GM19043 (cell line): Measurements from ENCODE around the gene KDM4F.

ENCODE experiments used
- ATAC-seq: cut with Tn5 transposase; IDR thresholded peaks from one replicate; pipeline ENCODE4 v1.9.1; 2021; ENCODE audit warnings: low read depth; ENCODE audit not compliant: unreplicated experiment

Gene KDM4F

GRCh38 chr11:95058621-95059020 lies 9.4 kb downstream of the KDM4F start:
- no peak for ATAC-seq

DNA sequence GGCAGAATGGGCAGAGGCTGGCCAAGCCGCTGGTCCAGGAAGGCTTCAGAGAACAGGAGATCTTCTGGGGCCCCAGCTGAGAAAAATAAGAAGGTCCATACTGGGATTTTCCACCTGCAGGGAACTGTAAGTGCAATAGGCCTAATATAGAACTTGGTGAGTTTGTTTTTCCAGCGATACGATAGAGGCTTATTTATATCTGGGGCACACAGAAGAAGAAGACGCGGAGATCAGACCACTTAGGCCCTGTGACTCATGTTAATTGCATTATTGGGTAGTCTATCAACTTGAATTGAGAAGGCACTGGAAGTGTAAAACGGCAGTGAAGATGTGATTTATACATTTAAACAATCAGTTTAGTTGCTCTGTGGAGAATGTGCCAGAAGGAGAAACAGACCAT lies 9.8 kb downstream of the KDM4F start:
- ATAC-seq, result no peak

DNA sequence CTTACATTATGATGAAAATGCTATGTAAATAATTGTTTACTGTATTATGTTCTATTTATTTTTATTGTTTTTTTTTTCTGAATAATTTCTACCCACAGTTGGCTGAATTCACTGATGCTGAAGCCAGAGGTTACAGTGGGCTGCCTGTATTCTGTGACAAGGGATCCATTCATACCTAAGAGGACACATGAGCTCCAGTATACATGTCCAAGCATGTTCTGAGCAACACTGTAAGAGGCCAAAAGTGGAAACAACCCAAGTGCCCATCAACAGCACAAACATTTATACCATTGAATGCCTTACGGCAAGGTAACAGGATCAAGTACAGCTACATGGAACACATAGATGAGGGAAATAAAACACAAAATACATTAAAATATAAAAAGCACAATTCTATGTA lies 16.1 kb downstream of the KDM4F start:
- ATAC-seq, result no peak

DNA sequence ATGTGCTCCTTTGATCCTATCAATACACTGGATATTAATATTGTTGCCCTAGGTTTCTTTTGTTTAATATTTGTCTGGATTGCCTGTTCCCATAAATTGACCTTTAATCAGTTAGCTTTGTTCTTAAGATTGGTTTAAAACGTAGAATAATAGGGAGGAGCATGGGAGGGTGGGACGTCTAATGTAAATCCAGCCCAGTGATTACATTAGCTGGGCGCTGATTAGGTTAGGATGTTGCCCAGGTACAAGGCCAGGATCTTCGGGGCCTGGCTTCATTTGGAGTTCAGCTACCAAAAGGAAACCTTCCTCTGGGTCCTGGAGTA lies 17.5 kb downstream of the KDM4F start, which contains the start of gene SRSF8:
Gene SRSF8, plus strand, starts transcription at position 204 of the 323 bp plus-strand sequence. CDS start 308 bp downstream, outside the sequence.
- peak; percentile 33 for ATAC-seq

GRCh38 chr11:95067039-95067840 lies 18.0 kb downstream of the KDM4F start:
- ATAC-seq, result peak; percentile 44

DNA sequence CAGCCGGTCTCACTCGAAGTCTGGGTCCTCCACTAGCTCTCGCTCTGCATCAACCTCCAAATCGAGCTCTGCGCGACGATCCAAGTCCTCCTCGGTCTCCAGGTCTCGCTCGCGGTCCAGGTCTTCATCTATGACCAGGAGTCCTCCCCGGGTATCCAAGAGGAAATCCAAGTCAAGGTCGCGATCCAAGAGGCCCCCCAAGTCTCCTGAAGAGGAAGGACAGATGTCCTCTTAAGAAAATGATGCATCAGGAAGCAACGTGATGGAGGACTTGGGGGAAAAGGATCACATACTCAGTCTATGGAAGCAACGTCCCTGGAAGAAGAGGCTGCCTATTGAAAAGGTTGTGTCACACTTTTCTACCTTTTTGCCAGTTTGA lies 18.6 kb downstream of the KDM4F start:
- no peak for ATAC-seq

DNA sequence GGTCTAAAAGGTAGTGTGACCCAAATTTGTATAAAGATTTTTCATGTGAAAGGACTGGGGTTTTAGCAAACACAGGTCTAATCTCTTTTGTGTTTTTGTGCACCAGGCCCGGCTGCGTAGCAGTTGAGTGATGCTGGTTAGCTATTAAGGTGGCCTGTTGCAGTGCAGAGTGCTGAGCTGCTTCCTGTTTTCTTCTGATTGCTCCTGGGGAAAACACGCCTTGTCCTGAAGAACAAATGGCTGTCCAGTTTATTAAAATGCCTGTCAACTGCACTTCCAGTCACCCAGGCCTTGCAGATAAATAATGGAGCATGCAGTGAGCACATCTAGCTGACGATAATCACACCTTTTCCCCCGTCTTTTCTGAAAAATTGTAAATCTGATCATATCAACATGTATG lies 19.3 kb downstream of the KDM4F start:
- ATAC-seq, result peak; percentile 68

DNA sequence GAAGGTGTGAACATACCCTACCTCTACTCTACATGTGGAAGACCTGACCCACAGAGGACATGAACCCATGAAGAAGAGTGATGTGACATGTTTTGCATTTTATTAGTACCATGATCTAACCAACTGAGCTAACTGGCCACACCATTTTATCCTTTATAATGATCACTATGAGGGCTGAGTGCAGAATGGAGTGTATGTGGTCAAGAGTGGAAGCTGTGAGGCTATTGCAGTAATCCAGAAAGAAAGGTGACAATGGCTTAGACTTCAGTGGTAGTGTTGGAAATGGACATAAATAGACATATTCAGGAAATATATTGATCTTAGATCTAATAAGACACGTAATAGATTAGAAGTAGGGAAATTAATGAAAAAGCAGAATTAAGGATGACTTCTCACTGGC lies 21.2 kb downstream of the KDM4F start:
- no peak for ATAC-seq

DNA sequence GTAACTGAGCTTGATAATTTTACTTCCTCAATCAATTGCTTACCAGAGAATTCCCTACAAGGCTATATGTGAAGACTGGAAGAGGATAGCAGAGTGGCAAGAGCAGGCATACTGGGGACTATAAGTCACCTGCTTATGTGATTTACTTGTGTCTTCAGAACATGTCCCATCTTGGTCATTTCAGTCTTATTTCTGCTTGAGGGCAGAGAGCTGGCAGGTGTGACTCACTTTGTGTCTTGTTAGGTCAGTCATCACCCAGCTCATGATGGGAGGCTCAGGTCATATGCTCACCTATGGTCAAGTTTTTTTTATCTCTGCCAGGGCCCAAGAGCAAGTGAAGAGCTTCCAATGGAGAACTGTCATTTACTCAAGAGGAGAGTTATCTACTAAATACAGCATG lies 23.7 kb downstream of the KDM4F start:
- no peak for ATAC-seq

DNA sequence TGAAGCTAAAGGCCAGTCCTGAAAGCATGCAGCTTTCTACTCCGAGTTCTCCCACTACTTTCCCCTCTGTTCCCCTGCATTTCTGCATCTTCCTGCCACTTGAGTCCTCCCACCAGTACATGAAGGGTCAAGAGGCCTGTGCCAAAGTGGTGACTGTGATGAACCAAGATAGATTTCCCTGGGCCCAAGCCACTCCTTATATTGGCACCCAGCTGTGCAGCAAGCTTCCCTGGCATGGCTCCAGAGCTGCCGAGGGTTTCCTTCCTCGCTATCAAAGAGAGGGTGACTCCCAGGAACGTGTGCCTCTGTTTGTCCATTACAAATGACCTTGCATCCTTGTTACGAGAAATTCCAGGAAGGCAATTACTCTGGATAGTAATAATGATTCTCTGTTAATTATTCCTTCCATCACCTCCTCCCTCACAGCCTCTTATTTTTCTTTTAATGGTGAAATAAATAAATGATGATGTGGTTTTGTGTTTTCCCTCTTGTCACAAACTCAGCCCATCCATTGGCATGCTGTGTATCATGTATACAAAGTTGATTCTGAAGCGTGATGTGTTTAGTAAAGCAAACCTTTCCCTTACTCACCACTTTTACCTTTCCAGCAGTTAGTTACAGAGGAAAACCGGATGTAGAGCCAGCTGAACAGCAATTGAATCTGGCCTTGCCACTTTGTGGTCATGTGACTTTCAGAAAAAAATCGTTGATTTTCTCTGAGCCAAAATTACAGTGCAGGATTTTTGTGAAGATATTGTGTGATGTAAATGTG lies 25.8 kb downstream of the KDM4F start:
- ATAC-seq, result no peak

DNA sequence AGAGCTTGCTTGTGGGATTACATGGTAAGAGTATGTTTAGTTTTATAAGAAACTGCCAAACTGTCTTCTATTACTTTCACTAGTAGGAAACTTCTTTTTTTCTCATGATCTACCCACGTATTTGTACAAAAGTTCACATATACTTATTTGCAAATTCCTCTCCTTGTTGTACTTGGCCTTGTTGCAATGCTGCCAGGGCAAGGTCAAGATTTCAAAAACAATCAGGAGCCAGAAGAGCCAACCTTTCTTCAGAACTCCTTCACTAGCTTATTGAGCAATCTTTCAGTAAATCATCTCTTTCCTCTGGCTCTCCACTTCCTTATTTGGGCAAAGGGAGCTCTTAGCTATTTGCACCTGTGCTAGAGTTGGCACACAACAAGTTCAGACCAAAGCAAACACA lies 27.2 kb downstream of the KDM4F start:
- ATAC-seq, result peak; percentile 63

DNA sequence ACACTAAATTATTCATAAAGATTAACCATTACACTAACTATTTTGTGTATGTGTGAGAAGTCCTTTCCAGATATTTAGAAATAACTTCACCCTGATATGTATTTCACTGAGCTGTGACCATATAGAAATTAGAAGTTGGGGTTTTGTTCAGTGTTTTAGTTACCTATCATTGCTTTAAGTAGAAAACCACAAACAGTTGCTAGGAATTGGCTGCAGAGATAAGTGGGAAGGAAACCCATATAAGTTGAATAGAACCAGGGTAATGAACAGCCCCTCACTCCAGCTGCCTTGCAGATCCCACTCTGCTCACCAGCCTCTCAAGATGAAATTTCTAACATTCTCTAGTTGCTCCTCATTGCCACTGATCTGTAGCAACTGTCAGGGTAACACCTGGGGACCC lies 27.8 kb downstream of the KDM4F start:
- no peak for ATAC-seq

DNA sequence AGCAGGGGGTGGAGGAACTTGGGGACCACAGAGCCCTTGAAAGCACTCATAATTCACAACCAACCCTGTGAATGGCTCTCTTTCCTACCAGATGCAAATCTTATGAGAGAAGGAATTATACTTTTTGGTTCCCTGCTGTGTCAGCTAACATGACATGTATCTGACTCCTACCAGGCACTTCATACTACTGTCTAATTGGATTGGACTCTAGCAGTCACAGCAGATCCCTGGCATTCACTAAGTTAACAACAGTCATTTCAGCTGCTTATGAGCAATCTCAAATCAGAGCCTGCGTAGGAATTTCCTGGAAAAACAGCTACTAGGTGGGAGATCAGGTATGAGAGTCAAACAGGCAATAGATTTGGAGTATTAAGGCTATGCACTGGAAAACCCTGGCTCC lies 29.3 kb downstream of the KDM4F start:
- ATAC-seq, result no peak

DNA sequence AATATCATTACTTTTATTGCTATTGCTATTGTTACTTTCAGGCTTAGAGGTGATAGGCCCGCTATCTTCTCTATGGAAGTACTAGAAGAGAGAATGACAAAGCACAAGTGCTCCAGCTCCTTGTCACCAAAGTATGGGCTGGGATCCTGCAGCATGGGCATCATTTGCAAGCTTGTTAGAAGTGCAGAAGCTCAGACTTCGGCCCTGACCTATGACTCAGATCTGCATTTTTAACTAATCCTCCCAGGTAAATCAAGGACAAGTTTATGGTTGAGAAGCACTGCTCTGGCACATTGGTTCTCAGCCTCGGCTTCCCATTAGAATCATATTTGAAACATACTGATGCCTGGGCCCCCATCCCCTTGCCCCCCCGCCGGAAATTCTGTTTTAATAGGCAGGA lies 31.8 kb downstream of the KDM4F start:
- no peak for ATAC-seq

- no peak for ATAC-seq
Observed at GRCh38 chr11:95081412-95081811, 32.2 kb downstream of the KDM4F start.

DNA sequence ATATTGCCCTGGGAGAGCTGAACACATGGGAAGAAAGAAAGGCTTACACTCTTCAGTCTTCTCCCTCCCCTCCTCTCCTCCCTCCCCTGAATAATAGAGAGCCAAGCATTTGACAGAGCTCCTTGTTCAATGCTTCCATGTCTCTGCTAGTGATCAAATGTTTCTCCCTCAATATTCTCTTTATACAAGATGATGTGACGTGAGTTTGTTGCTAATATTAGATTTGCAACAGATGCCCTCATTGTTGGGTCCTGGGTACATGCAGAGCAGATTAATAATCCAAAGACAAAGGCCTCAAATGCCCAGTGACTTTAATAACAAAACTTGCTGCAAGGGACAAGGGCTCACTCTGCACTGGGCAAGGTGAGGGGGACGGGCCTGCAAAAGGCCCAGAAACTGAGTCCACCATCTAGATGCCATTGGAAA lies 33.4 kb downstream of the KDM4F start:
- no peak for ATAC-seq

DNA sequence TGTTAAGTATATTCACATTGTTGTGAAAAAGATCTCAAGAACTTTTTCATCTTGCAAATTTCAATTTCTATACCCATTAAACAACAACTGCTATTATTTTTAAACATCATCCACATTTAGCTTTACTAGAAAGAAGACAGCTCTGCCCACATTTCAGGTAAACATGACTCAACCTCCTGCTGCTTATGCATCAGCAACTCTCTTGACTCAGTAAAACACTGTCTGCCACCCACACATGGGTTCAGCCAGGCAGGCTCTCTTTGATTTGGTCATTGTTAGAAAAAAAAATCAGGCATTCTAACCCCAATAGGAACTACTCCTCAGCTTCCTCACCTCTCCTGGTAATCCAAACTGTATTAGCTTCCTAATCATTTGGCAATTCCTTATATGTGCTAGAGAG lies 35.3 kb downstream of the KDM4F start:
- no peak for ATAC-seq

DNA sequence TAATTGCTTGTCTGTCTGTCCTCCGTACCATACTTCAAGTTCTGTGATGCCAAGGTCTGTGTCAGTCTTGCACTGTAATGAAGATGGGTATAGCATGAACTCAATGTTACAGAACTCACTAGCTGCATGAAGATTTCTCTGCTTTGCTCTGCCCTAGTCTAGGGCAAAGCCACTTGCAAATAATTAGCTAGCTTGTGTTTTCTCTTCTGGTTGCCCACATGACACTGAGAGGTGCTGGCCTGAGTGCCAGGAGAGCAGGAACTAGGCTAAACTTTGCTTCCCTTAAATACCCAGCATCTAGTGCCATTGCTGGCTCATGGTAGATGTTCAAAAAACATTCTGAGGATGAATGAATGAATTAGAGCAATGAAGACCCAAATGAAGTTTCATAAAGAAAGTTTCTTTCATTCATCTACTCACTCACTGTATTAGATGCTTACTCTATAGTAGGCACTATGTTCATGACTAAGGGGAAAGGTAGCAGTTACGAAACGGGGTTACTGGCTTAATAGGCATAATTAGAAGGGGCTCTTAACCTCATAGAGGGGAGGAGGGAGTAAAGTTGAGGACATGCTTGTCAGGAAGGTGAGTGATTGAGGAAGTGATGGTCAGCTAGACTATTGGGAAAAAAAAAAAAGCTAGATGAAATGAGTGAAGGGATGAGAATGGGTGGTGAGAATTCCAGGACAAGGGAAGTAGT lies 36.0 kb downstream of the KDM4F start:
- no peak for ATAC-seq

DNA sequence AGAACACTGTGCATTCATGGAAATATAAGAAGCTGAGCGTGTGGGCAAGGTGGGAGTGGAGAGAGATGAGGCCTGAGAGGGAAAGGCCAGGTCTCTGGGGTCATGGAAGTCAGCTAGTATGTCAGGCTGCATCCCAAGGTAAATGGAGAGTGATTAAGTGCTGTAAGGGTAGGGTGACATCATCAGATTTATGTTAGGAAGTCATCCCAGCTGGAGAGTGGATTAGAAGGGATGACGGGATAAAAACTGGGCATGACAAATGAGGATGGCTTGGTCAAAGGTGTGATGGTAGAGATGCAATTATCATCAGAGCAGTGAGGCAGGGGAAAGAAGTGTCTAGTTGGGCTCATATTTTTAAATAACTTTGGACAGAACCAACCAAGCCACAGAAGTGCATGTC lies 36.9 kb downstream of the KDM4F start:
- ATAC-seq, result no peak

GRCh38 chr11:95086836-95087570 lies 37.8 kb downstream of the KDM4F start:
- ATAC-seq, result no peak
